ELR (cell line): ENCODE data around the gene CDH22.

Source experiments
- DNase-seq: peaks from one replicate; pipeline ENCODE4 v3.0.0-alpha.2; 2015; ENCODE audit warnings: low read depth

CDH22 gene

GRCh38 chr20:46323557-46323956 is 15.3 kb upstream of the CDH22 start:
- DNase-seq = no peak

- no peak for DNase-seq
These were observed 14.3 kb upstream of the CDH22 start for GRCh38 chr20:46322641-46323040.

DNA sequence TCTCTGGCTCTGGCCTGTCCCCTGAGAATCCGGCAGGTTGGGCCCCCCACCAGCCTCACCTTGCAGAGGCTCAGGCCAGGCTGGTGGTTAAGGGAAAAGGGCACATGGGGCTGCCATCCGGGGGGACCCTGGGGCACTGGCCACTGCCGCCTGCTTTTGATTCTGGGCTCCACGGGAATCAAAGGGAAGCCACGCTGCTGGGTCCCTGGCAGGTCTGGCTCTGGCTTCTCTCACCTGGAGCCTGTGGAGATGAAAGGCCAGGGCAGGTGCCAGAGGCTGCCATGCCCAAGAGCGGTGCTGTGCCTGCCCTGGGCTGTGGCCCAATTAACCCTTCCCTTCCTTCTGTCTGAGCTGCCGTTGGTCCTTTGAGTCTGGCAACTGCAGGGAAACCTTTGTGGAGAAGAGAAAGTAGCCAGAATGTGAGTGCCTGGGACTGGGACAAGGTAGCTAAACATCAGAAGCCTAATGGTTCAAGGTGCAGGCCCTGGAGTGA is 9.4 kb upstream of the CDH22 start:
- no peak for DNase-seq

- DNase-seq = no peak
These were observed 8.8 kb upstream of the CDH22 start for GRCh38 chr20:46316984-46317684.

DNA sequence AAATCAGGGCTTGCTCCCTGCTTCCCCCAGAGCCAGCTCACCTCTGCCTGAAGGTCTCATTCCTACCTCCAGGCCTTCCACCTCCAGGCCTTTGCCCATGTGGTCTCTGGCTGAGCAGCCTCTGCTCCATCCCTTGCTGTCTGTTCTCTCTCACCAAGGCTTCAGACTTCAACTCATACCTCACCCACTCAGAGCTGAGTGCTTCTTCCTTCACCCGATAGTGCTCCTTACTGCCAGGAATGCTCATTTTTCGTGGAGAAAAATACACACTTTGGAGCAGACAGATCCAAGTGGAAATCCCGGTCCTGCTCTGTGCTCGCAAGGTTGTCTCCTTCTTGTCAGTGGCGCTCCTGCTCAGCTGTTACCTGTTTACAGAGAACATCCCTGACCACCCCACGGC is 7.0 kb upstream of the CDH22 start:
- DNase-seq = no peak

- no peak for DNase-seq
These were observed 4.9 kb upstream of the CDH22 start for GRCh38 chr20:46312945-46313861.

GRCh38 chr20:46312075-46312944 is 4.0 kb upstream of the CDH22 start:
- DNase-seq = no peak

- DNase-seq = no peak
These were observed 3.4 kb upstream of the CDH22 start for GRCh38 chr20:46311719-46312074.

GRCh38 chr20:46311039-46311650 is 2.8 kb upstream of the CDH22 start:
- no peak for DNase-seq

- DNase-seq = no peak
These were observed 1.6 kb upstream of the CDH22 start for GRCh38 chr20:46309945-46310344.

- no peak for DNase-seq
These were observed 370 bp downstream of the CDH22 start for GRCh38 chr20:46307999-46308257.

- DNase-seq = peak; percentile 72
These were observed 929 bp downstream of the CDH22 start for GRCh38 chr20:46307139-46307998.

- DNase-seq = no peak
These were observed 1.6 kb downstream of the CDH22 start for GRCh38 chr20:46306743-46307138.

DNA sequence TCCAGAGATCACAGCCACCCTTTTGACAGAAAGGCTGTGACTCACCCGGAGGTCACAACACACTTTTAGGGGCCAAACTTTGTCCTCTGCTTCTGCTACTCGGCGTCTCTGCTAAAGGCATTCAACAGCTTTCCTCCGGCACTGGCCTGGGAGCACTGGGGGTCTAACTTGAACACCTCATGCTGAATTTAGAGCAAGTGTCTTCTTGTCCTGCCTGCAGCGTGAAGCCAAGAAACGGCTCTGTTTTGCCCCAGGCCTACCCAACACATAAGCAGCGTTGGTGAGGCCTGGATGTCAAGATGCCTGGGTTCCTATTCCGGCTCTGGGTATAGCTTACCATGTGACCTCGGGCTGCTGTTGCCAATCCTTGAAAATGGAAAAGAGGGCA is 2.3 kb downstream of the CDH22 start:
- DNase-seq = no peak

GRCh38 chr20:46305331-46305972 is 2.8 kb downstream of the CDH22 start:
- no peak for DNase-seq

DNA sequence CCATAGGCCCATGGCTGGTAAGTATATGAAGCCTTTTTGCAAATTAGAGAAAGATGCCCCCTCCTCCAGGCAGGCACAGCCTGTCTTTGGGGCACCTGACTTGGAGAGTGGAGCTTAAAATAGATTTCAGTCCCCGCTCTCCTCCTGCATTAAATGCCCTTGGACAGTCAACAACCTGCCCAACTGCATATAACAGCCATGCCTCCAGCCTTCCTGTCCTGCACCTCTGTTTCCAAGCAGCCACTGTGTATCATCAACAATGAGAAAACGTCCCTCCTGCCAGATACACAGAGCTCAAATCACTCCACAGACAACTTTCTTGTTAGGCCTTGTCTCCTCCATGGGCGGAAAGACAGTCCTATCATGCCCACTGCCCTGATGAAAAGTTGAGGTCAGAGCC is 3.4 kb downstream of the CDH22 start:
- DNase-seq = no peak

DNA sequence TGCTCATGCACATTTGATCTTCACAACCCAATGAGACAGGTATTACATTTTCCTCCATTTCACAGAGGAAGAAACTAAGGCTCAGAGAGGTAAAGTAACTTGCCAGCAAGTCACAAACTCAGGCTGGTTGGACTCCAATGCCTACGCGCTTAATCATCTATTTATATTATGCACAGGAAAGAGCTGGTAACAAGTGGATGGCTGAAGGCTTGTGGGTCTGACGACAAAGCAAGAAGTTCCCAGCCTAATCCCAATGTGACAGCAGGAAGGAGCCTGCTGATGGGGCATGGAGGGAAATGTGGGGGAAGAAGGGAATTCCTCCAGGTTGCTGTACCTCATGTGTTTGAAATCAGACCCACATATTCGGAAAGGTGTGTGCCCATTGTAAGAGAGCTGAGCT is 3.9 kb downstream of the CDH22 start:
- peak; percentile 50 for DNase-seq

DNA sequence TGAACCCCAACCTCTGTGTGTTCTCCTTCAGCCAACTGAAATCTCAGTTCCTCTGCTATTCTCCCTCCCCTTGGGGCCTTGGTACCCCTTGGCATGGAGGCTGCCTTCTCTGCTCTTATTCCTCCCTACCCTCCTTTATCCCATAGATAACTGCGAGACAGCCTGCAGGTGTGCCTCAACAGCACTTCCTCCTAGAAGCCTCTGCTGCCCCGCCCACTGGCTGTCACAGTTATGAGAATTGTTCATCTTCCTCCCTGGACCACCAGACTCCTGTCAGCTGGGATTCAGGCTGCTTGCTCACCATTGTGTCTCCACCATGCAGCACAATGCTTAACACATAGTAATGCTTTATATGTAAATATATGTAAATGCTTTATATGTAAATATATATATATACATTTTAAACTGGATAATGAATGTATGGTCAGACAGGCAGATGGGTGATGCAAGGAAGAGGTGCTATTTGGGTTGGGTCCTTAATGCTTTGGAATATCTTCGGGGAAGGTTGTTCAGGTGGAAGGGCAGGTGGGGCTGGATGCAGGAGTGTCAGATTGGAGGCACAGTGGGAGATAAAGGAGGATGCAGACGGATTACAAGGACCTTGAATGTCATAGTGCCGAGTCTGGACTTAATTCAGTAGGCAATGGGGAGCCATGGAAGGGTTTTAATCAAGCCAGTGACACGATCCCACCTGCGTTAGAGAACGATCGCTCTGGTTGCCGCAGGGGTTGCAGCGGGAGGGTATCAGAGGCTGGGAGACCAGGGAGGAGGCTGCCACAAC is 4.9 kb downstream of the CDH22 start:
- DNase-seq = no peak

DNA sequence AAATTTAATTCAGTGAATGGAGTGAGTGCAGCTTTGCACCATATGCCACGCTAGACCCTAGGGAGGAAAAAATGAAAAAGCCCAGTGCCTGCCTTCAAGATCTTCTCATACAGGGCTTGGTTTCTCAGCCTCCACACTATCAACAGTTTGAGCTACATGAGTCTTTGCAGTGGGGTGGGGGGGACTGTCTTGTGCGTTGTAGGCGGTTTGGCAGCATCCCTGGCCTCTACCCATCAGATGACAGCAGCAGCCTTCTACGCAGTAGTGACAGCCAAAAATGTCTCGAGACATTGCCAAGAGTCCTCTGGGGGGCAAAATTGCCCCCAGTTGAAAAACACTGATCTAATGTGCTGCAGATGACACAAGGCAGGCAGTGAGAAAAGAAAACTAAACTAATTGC is 6.2 kb downstream of the CDH22 start:
- no peak for DNase-seq

GRCh38 chr20:46300281-46300680 is 8.0 kb downstream of the CDH22 start:
- no peak for DNase-seq
